NCI-H748 treated with DMSO at 0.1 percent for 48 hours (cell line): ENCODE data around the gene GPER1.
"Not testable (repeated sequence)": the region's sequence is repeated elsewhere in the genome, so short reads cannot be mapped to it uniquely, and the experiment has no call there.

Experiments
- DNase-seq: peaks from one replicate; lab custom pipeline; 2025; lab: John Stamatoyannopoulos, UW

GPER1 gene

GRCh38 chr7:1103789-1104515 lies 16.0 kb downstream of the GPER1 start:
- no peak for DNase-seq

GRCh38 chr7:1104516-1105179 lies 16.7 kb downstream of the GPER1 start:
- no peak for DNase-seq

- DNase-seq, result no peak
These were observed 17.3 kb downstream of the GPER1 start for GRCh38 chr7:1105189-1105588.

DNA sequence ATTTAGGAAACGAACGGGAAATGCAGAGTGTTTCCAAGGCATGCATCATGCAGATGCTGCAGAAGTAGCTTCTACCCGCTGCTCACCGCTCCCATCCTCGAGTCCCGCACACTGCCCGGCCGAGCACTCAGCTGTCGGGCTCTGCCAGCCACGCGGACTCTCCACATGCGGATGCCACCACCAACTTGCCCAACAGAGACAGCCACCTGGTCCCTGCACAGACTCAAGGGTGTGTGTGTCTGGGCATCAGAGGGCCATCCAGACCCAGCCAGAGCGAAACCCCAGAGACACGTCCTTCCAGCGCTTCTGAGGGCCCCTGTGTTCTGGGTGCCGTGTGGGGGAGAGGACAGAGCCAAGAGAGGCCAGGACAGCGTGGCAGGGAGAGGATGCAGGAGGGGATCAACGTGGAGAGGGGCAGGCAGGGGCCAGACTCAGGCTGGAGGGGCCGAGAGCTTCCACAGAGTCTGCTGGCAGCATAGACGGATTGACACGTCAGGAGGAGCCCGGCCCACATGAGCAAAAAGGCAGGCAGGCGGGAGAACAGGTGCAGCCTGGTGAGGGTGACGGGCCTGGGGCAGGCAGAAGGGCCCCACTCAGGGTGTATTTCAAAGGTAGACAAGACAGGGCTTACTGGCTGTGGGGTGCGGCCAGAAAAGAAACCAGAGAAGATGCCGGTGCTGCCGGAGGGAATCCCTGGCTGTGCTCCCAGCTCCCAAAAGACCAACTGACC lies 18.3 kb downstream of the GPER1 start:
- no peak for DNase-seq

GRCh38 chr7:1106793-1107421 lies 19.0 kb downstream of the GPER1 start:
- DNase-seq, result no peak

- no peak for DNase-seq
These were observed 20.5 kb downstream of the GPER1 start for GRCh38 chr7:1108264-1108920.

- no peak for DNase-seq
These were observed 21.8 kb downstream of the GPER1 start for GRCh38 chr7:1109581-1110310.

- DNase-seq, result no peak
These were observed 22.4 kb downstream of the GPER1 start for GRCh38 chr7:1110358-1110757.

GRCh38 chr7:1111156-1111555 lies 23.2 kb downstream of the GPER1 start:
- DNase-seq, result no peak

DNA sequence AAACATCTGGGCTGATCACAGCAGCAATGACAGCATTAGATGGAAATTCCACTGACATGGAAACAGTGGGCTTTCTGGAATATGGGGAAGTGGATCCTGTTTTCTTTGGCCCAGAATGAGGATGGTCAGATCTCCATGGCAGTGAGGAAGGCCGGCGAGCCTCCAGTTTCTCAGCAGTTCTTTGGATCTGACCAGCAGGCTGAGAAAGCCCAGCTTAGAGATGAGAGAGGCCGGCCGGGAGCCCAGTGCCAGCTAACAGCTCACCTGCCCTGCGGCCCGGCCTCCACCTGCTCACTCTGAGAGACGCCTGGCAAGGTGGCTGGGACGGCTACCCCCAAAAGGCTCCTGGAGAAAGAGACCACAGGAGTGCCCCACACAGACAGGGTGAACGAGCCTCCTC lies 24.2 kb downstream of the GPER1 start:
- no peak for DNase-seq

GRCh38 chr7:1112625-1113547 lies 25.0 kb downstream of the GPER1 start:
- DNase-seq, result no peak

- DNase-seq, result no peak
These were observed 25.6 kb downstream of the GPER1 start for GRCh38 chr7:1113548-1113885.

DNA sequence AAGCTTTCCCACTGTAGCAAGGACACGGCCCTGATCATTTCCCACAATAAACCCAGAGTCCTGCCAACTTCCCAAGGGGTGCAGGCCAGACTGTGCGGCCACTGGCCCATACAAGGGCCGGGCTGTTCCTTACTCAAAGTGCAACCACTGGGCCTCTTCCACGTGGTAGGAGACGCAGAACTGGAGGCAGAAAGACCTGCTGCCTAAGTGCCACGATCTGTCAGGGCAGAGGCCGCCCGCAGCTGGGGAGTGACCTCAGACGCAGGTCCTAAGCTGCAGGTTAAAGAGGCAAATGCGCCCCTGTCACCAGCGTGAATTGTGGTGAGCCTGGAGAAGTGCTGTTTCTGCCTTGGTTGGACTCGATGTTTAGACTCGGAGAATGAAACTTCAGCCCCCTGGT lies 26.2 kb downstream of the GPER1 start:
- no peak for DNase-seq

DNA sequence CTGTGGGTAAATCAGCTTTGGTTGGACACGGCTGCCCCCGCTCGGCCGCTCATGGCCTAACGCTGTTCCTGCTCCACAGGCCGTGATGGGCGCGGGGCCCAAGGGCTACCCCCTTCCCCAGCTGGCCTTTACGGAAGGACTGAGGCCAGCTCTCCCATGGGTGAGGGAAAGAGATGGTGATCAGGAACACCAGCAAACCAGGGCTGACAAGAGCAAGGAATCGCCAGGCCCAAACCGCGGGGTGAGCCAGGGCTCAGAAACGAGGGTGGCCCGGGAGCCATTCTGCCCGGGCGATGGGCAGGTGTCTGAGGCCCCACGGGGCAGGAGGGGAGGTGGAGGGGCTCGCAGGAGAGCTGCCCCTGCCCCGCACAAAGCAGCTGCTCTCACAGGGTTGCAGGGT lies 26.6 kb downstream of the GPER1 start:
- no peak for DNase-seq

DNA sequence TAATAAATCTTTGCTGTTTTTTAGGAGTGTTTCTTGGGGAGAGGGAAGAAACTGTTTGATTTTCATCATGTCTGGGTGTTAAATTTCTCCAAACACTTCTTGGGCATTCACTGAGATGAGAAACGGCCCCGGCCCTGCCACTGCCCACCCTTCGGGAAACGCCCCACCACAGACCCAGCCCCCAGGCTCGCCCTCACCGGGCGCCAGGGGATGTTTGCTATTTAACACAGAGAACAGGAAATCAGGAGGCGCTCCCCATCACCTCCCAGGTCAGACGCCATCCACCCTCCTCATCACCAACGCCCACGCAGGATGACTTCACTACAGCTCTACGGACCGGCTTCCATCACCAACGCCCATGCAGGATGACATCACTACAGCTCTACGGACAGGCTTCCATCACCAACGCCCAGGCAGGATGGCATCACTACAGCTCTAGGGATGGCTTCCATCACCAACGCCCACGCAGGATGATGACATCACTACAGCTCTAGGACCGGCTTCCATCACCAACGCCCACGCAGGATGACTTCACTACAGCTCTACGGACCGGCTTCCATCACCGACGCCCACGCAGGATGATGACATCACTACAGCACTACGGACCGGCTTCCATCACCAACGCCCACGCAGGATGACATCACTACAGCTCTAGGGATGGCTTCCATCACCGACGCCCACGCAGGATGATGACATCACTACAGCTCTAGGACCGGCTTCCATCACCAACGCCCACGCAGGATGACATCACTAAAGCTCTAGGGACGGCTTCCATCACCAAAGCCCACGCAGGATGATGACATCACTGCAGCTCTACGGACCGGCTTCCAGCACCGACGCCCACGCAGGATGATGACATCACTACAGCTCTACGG lies 27.5 kb downstream of the GPER1 start:
- not testable (repeated sequence) for DNase-seq

DNA sequence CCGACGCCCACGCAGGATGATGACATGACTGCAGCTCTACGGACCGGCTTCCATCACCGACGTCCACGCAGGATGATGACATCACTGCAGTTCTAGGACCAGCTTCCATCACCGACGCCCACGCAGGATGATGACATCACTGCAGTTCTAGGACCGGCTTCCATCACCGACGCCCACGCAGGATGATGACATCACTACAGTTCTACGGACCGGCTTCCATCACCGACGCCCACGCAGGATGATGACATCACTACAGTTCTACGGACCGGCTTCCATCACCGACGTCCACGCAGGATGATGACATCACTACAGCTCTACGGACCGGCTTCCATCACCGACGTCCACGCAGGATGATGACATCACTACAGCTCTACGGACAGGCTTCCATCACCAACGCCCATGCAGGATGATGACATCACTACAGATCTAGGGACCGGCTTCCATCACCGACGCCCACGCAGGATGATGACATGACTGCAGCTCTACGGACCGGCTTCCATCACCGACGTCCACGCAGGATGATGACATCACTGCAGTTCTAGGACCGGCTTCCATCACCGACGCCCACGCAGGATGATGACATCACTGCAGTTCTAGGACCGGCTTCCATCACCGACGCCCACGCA lies 28.6 kb downstream of the GPER1 start:
- DNase-seq, result not testable (repeated sequence)

DNA sequence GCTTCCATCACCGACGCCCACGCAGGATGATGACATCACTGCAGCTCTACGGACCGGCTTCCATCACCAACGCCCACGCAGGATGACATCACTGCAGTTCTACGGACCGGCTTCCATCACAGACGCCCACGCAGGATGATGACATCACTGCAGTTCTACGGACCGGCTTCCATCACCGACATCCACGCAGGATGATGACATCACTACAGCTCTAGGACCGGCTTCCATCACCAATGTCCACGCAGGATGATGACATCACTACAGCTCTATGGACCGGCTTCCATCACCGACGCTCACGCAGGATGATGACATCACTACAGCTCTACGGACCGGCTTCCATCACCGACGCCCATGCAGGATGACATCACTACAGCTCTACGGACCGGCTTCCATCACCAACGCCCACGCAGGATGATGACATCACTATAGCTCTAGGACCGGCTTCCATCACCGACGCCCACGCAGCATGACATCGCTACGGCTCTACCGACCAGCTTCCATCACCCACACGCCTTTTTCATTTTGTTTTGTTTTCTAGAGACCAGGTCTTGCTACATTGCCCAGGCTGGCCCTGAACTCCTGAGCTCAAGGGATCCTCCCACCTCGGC lies 29.5 kb downstream of the GPER1 start:
- DNase-seq, result no peak

GRCh38 chr7:1119201-1119600 lies 31.3 kb downstream of the GPER1 start:
- DNase-seq, result no peak

GRCh38 chr7:1120791-1121190 lies 32.9 kb downstream of the GPER1 start:
- no peak for DNase-seq
